Liver (tissue), 9 donors: Measurements from ENCODE around the gene THBS3. TPM values are rescaled to one million over a fixed set of nuclear protein-coding genes. Genes with fewer than 3 reads are reported as not detected.

Experiments used
- DNase-seq: peaks from one replicate; pipeline ENCODE4 v3.0.0-alpha.2; 2017; ENCODE audit warnings: low spot score
- H3K27ac ChIP-seq, 2 donors: one replicate each; pipeline ENCODE4 v1.7.0; 2013; ENCODE audit warnings: inconsistent platforms in 2 of 2, low read length in 2 of 2, control low read depth in 1 of 2, low read depth in 1 of 2, mild to moderate bottlenecking in 1 of 2
- H3K27me3 ChIP-seq, 4 donors: one replicate each; pipeline versions ENCODE4 v1.6.1 to v1.7.0; 2013; ENCODE audit warnings: low read length in 3 of 4, inconsistent platforms in 1 of 4, mild to moderate bottlenecking in 1 of 4, moderate library complexity in 1 of 4; ENCODE audit not compliant: control insufficient read depth in 4 of 4, insufficient read depth in 4 of 4
- H3K36me3 ChIP-seq, 4 donors: one replicate each; pipeline versions ENCODE4 v1.6.1 to v1.7.0; 2013; ENCODE audit warnings: low read length in 3 of 4, mild to moderate bottlenecking in 3 of 4, low read depth in 1 of 4, moderate library complexity in 1 of 4; ENCODE audit not compliant: control insufficient read depth in 4 of 4, insufficient read depth in 3 of 4
- H3K4me1 ChIP-seq, 4 donors: one replicate each; pipeline versions ENCODE4 v1.6.1 to v1.7.0; 2013; ENCODE audit warnings: low read length in 3 of 4, mild to moderate bottlenecking in 3 of 4, moderate library complexity in 1 of 4; ENCODE audit not compliant: control insufficient read depth in 4 of 4, insufficient read depth in 4 of 4
- H3K4me3 ChIP-seq, 3 donors: one replicate each; pipeline versions ENCODE4 v1.6.1 to v1.7.0; 2013; ENCODE audit warnings: low read length in 3 of 3, control low read depth in 1 of 3, low read depth in 1 of 3, mild to moderate bottlenecking in 1 of 3
- H3K9ac ChIP-seq, 2 donors: one replicate each; pipeline ENCODE4 v1.7.0; 2013; ENCODE audit warnings: low read length in 2 of 2, mild to moderate bottlenecking in 2 of 2, moderate library complexity in 2 of 2, control low read depth in 1 of 2, low read depth in 1 of 2
- H3K9me3 ChIP-seq, 4 donors: one replicate each; pipeline versions ENCODE4 v1.6.1 to v1.7.0; 2013; ENCODE audit warnings: low read length in 3 of 4; ENCODE audit not compliant: control insufficient read depth in 4 of 4
- ATF3 ChIP-seq: IDR thresholded peaks from 2 replicates; pipeline ENCODE4 v1.6.1; 2016; ENCODE audit warnings: antibody characterized with exemption
- CTCF ChIP-seq: fragments of 150-350 bp; IDR thresholded peaks from 2 replicates; pipeline ENCODE4 v1.5.1; 2017; ENCODE audit warnings: improper control_type of control experiment, low read depth, low read length; ENCODE audit not compliant: missing input control
- EGR1 ChIP-seq, 2 donors: IDR thresholded peaks; 2 replicates each; pipeline ENCODE4 v1.6.1; 2016 to 2018; ENCODE audit warnings: antibody characterized with exemption in 2 of 2, low read depth in 2 of 2
- FOXA1 ChIP-seq: IDR thresholded peaks from 2 replicates; pipeline ENCODE4 v1.6.1; 2016; ENCODE audit warnings: antibody characterized with exemption
- FOXA2 ChIP-seq: IDR thresholded peaks from 2 replicates; pipeline ENCODE4 v1.6.1; 2016; ENCODE audit warnings: antibody characterized with exemption
- GABPA ChIP-seq, 2 donors: IDR thresholded peaks in 1 of 2; conservative IDR thresholded peaks in 1 of 2; 2 replicates each; pipeline ENCODE4 v1.6.1; 2016; ENCODE audit warnings: antibody characterized with exemption in 2 of 2, mild to moderate bottlenecking in 1 of 2, moderate library complexity in 1 of 2
- HNF4A ChIP-seq, 2 donors: conservative IDR thresholded peaks; 2 replicates each; pipeline ENCODE4 v1.6.1; 2016; ENCODE audit warnings: antibody characterized with exemption in 2 of 2, mild to moderate bottlenecking in 2 of 2
- HNF4G ChIP-seq: IDR thresholded peaks from 2 replicates; pipeline ENCODE4 v1.6.1; 2016; ENCODE audit warnings: antibody characterized with exemption
- JUND ChIP-seq, 2 donors: IDR thresholded peaks; 2 replicates each; pipeline ENCODE4 v1.6.1; 2016; ENCODE audit warnings: antibody characterized with exemption in 2 of 2
- NR2F2 ChIP-seq: IDR thresholded peaks from 2 replicates; pipeline ENCODE4 v1.6.1; 2016; ENCODE audit warnings: antibody characterized with exemption
- RAD21 ChIP-seq, 2 donors: IDR thresholded peaks; 2 replicates each; pipeline ENCODE4 v1.6.1; 2016; ENCODE audit warnings: antibody characterized with exemption in 2 of 2, mild to moderate bottlenecking in 2 of 2
- RXRA ChIP-seq, 2 donors: IDR thresholded peaks; 2 replicates each; pipeline ENCODE4 v1.6.1; 2017 to 2018; ENCODE audit warnings: antibody characterized with exemption in 2 of 2, mild to moderate bottlenecking in 1 of 2
- SP1 ChIP-seq: IDR thresholded peaks from 2 replicates; pipeline ENCODE4 v1.6.1; 2018; ENCODE audit warnings: antibody characterized with exemption, mild to moderate bottlenecking
- TAF1 ChIP-seq: conservative IDR thresholded peaks from 2 replicates; pipeline ENCODE4 v1.6.1; 2016; ENCODE audit warnings: antibody characterized with exemption, mild to moderate bottlenecking
- YY1 ChIP-seq: IDR thresholded peaks from 2 replicates; pipeline ENCODE4 v1.6.1; 2016; ENCODE audit warnings: antibody characterized with exemption, mild to moderate bottlenecking
- WGBS: extraction: QIAGEN DNeasy Blood & Tissue Kit; methylation state at CpG from one replicate; pipeline ENCODE4 v1.1.7; 2013; 5-methylcytosine and 5-hydroxymethylcytosine counted together
- polyA plus RNA-seq, 2 donors: library from polyadenylated mRNA; stranded (reverse) in 1 of 2; unstranded in 1 of 2; fragments of 200-250 nt in 1 of 2; fragments of >200 nt in 1 of 2; fragmentation: Nextera tagmentation in 1 of 2; extraction: Ambion mirVana in 1 of 2; gene quantifications; one replicate each; pipeline versions ENCODE4 v1.2.1 to v1.2.3, GENCODE V29; 2013 to 2015
- total RNA-seq, 2 donors: library from RNA; depleted of rRNA; stranded (reverse); fragments of >200 nt; gene quantifications; one replicate each; pipeline ENCODE4 v1.2.3, GENCODE V29; 2014
- TF ChIP-seq, protein P1 (sequence below): IDR thresholded peaks from 2 replicates; pipeline ENCODE4 v1.6.1; 2016; ENCODE audit warnings: antibody characterized with exemption, mild to moderate bottlenecking
- TF ChIP-seq, protein P2 (sequence below): IDR thresholded peaks from 2 replicates; pipeline ENCODE4 v1.6.1; 2016; ENCODE audit warnings: antibody characterized with exemption
- TF ChIP-seq, protein P3 (sequence below): IDR thresholded peaks from 2 replicates; pipeline ENCODE4 v1.6.1; 2016; ENCODE audit warnings: antibody characterized with exemption
- donor health status: healthy.
- donor health status: healthy.
- donor health status: healthy.
- donor health status: healthy.
- donor health status: healthy.

The THBS3 gene
- total and polyA plus RNA-seq, 4 donors: 3.1 to 6.9 (median 4.2) TPM

- no peaks in the 10 kb centered on the region for H3K9me3 ChIP-seq
- peaks cover 1 to 28% (median 21%) of the 10 kb centered on the region in 4 donors for H3K4me1 ChIP-seq
- peak overlapping the region; percentile 89 to 91 for H3K27ac ChIP-seq
- WGBS: 1% methylated on average over 53 of the region's 53 CpGs
- peak; percentile 93 for DNase-seq
- H3K4me3 ChIP-seq: peak overlapping the region; percentile 70 to 96 (median 82)
- no peaks in the 10 kb centered on the region for H3K27me3 ChIP-seq
- peak overlapping the region; percentile 36 to 89 for H3K9ac ChIP-seq
- peaks cover 0 to 1% (median 0%) of the 10 kb centered on the region in 4 donors for H3K36me3 ChIP-seq
- peak; percentile 53 to 75 for TF ChIP-seq HNF4A (conservative IDR thresholded peaks at IDR 0.05)
- TF ChIP-seq EGR1 (IDR thresholded peaks at IDR 0.05; ENCODE audit: low read depth in 2 of 2): peak in 1 of 2 donors; percentile 55
- peak; percentile 45 to 52 for TF ChIP-seq RAD21 (IDR thresholded peaks at IDR 0.05)
- peak; percentile 48 for TF ChIP-seq HNF4G
- TF ChIP-seq CTCF: peak; percentile 64
- TF ChIP-seq, protein P1, sequence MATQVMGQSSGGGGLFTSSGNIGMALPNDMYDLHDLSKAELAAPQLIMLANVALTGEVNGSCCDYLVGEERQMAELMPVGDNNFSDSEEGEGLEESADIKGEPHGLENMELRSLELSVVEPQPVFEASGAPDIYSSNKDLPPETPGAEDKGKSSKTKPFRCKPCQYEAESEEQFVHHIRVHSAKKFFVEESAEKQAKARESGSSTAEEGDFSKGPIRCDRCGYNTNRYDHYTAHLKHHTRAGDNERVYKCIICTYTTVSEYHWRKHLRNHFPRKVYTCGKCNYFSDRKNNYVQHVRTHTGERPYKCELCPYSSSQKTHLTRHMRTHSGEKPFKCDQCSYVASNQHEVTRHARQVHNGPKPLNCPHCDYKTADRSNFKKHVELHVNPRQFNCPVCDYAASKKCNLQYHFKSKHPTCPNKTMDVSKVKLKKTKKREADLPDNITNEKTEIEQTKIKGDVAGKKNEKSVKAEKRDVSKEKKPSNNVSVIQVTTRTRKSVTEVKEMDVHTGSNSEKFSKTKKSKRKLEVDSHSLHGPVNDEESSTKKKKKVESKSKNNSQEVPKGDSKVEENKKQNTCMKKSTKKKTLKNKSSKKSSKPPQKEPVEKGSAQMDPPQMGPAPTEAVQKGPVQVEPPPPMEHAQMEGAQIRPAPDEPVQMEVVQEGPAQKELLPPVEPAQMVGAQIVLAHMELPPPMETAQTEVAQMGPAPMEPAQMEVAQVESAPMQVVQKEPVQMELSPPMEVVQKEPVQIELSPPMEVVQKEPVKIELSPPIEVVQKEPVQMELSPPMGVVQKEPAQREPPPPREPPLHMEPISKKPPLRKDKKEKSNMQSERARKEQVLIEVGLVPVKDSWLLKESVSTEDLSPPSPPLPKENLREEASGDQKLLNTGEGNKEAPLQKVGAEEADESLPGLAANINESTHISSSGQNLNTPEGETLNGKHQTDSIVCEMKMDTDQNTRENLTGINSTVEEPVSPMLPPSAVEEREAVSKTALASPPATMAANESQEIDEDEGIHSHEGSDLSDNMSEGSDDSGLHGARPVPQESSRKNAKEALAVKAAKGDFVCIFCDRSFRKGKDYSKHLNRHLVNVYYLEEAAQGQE: peak; percentile 91
- TF ChIP-seq FOXA1: peak; percentile 73
- TF ChIP-seq RXRA (IDR thresholded peaks at IDR 0.05): peak; percentile 72 to 76
- TF ChIP-seq NR2F2: peak; percentile 82
- peak in 1 of 2 donors; percentile 62 for TF ChIP-seq GABPA (IDR thresholded peaks at IDR 0.05 in 1 of 2, conservative IDR thresholded peaks at IDR 0.05 in 1 of 2)
- peak; percentile 82 for TF ChIP-seq TAF1
- TF ChIP-seq SP1: peak; percentile 92
- TF ChIP-seq, protein P2, sequence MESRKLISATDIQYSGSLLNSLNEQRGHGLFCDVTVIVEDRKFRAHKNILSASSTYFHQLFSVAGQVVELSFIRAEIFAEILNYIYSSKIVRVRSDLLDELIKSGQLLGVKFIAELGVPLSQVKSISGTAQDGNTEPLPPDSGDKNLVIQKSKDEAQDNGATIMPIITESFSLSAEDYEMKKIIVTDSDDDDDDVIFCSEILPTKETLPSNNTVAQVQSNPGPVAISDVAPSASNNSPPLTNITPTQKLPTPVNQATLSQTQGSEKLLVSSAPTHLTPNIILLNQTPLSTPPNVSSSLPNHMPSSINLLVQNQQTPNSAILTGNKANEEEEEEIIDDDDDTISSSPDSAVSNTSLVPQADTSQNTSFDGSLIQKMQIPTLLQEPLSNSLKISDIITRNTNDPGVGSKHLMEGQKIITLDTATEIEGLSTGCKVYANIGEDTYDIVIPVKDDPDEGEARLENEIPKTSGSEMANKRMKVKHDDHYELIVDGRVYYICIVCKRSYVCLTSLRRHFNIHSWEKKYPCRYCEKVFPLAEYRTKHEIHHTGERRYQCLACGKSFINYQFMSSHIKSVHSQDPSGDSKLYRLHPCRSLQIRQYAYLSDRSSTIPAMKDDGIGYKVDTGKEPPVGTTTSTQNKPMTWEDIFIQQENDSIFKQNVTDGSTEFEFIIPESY: peak; percentile 96
- TF ChIP-seq ATF3: peak; percentile 74
- peak; percentile 61 for TF ChIP-seq FOXA2
- TF ChIP-seq JUND (IDR thresholded peaks at IDR 0.05): peak; percentile 56 to 81
- TF ChIP-seq, protein P3, sequence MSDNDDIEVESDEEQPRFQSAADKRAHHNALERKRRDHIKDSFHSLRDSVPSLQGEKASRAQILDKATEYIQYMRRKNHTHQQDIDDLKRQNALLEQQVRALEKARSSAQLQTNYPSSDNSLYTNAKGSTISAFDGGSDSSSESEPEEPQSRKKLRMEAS: peak; percentile 72
- TF ChIP-seq YY1: peak; percentile 93
Observed at GRCh38 chr1:155244368-155245162, 36.9 kb upstream of the THBS3 start.
